Mesendoderm (in vitro differentiated cells): ENCODE measurements around the gene GRIK1.

ENCODE experiments used
- DNase-seq: peaks from one replicate; pipeline ENCODE4 v3.0.0; 2013
- H2AK5ac ChIP-seq: 2 replicates; pipeline ENCODE4 v1.6.1; 2013; ENCODE audit warnings: low read length, inconsistent platforms
- H2BK120ac ChIP-seq: 2 replicates; pipeline ENCODE4 v1.6.1; 2013; ENCODE audit warnings: low read depth, mild to moderate bottlenecking, low read length, moderate library complexity, mixed read lengths
- H2BK15ac ChIP-seq: replicated peaks from 2 replicates; pipeline ENCODE4 v1.6.1; 2013; ENCODE audit warnings: low read depth, mild to moderate bottlenecking, moderate library complexity
- H2BK5ac ChIP-seq: 2 replicates; pipeline ENCODE4 v1.6.1; 2013; ENCODE audit warnings: low read length, inconsistent platforms
- H3K18ac ChIP-seq: 2 replicates; pipeline ENCODE4 v1.6.1; 2013; ENCODE audit warnings: mild to moderate bottlenecking, low read length, mixed read lengths
- H3K23ac ChIP-seq: one replicate; pipeline ENCODE4 v1.6.1; 2013; ENCODE audit warnings: low read length
- H3K27ac ChIP-seq: 2 replicates; pipeline ENCODE4 v1.5.1; 2013; ENCODE audit warnings: low read depth, mild to moderate bottlenecking, inconsistent platforms, low read length, moderate library complexity
- H3K27me3 ChIP-seq: 2 replicates; pipeline ENCODE4 v1.6.1; 2013; ENCODE audit warnings: low read length, control low read depth, mild to moderate bottlenecking, inconsistent platforms; ENCODE audit not compliant: insufficient read depth, poor library complexity
- H3K36me3 ChIP-seq: 2 replicates; pipeline ENCODE4 v1.6.1; 2013; ENCODE audit warnings: low read length, inconsistent platforms; ENCODE audit not compliant: control insufficient read depth, insufficient read depth
- H3K4ac ChIP-seq: one replicate; pipeline ENCODE4 v1.6.1; 2013; ENCODE audit warnings: low read depth, mild to moderate bottlenecking, low read length, moderate library complexity
- H3K4me1 ChIP-seq: 2 replicates; pipeline ENCODE4 v1.6.1; 2013; ENCODE audit warnings: low read depth, low read length, inconsistent platforms; ENCODE audit not compliant: control insufficient read depth
- H3K4me2 ChIP-seq: 2 replicates; pipeline ENCODE4 v1.6.1; 2013; ENCODE audit warnings: low read length
- H3K4me3 ChIP-seq: 2 replicates; pipeline ENCODE4 v1.5.1; 2013; ENCODE audit warnings: mild to moderate bottlenecking, low read length
- H3K56ac ChIP-seq: one replicate; pipeline ENCODE4 v1.6.1; 2013; ENCODE audit warnings: low read length
- H3K79me1 ChIP-seq: 2 replicates; pipeline ENCODE4 v1.6.1; 2013; ENCODE audit warnings: low read length, inconsistent platforms
- H3K79me2 ChIP-seq: 2 replicates; pipeline ENCODE4 v1.6.1; 2013; ENCODE audit warnings: mild to moderate bottlenecking, low read length; ENCODE audit not compliant: control insufficient read depth, insufficient read depth
- H3K9ac ChIP-seq: 2 replicates; pipeline ENCODE4 v1.6.1; 2013; ENCODE audit warnings: low read length, inconsistent platforms
- H4K5ac ChIP-seq: one replicate; pipeline ENCODE4 v1.6.1; 2013; ENCODE audit warnings: low read length
- H4K8ac ChIP-seq: one replicate; pipeline ENCODE4 v1.6.1; 2013; ENCODE audit warnings: low read depth, mild to moderate bottlenecking, control low read depth, low read length, moderate library complexity
- WGBS: extraction: QIAGEN DNeasy Blood & Tissue Kit; methylation state at CpG from one replicate; pipeline ENCODE4 v1.1.7; 2013; ENCODE audit warnings: low lambda C conversion rate, missing lambda C conversion rate; ENCODE audit not compliant: insufficient coverage; ENCODE audit errors: extremely low coverage; 5-methylcytosine and 5-hydroxymethylcytosine counted together

The GRIK1 gene

GRCh38 chr21:29490016-29490415 lies 449.8 kb downstream of the GRIK1 start:
- Histone ChIP-seq H2BK15ac (no peak overlapping the region), H3K79me1 (no peaks in the 10 kb centered on the region), H3K9ac (no peak overlapping the region), H3K27me3 (no peaks in the 10 kb centered on the region), H3K4ac (no peak overlapping the region), H3K4me1 (no peaks in the 10 kb centered on the region), H2AK5ac (no peak overlapping the region), H3K36me3 (no peaks in the 10 kb centered on the region), H3K4me3 (no peak overlapping the region), H2BK5ac (no peak overlapping the region), H3K27ac (no peak overlapping the region), H4K5ac (no peak overlapping the region), H3K4me2 (no peak overlapping the region), H3K56ac (no peak overlapping the region), H2BK120ac (no peak overlapping the region), H3K79me2 (no peaks in the 10 kb centered on the region), H3K23ac (no peak overlapping the region), H4K8ac (no peak overlapping the region), H3K18ac (no peak overlapping the region)
- DNase-seq = no peak
- no CpG with 5 or more reads among the region's 3 CpGs for WGBS

- no CpG with 5 or more reads among the region's 4 CpGs for WGBS
- no peak overlapping the region for H3K23ac ChIP-seq
Observed at GRCh38 chr21:29487154-29487553, 452.6 kb downstream of the GRIK1 start.

More at GRCh38 chr21:29487154-29487553, 452.6 kb downstream of the GRIK1 start:
- no peak overlapping the region for H4K5ac ChIP-seq
- H2BK120ac ChIP-seq = no peak overlapping the region
- no peaks in the 10 kb centered on the region for H3K79me2 ChIP-seq
- H3K27me3 ChIP-seq = no peaks in the 10 kb centered on the region
- no peak overlapping the region for H3K9ac ChIP-seq
- no peak overlapping the region for H3K27ac ChIP-seq
- H3K36me3 ChIP-seq = no peaks in the 10 kb centered on the region
- no peak overlapping the region for H4K8ac ChIP-seq
- H3K18ac ChIP-seq = no peak overlapping the region
- no peak overlapping the region for H3K4me3 ChIP-seq
- DNase-seq = no peak
- H2BK5ac ChIP-seq = no peak overlapping the region
- H2AK5ac ChIP-seq = no peak overlapping the region
- H3K56ac ChIP-seq = no peak overlapping the region
- H2BK15ac ChIP-seq = no peak overlapping the region
- H3K4me1 ChIP-seq = no peaks in the 10 kb centered on the region
- H3K79me1 ChIP-seq = no peaks in the 10 kb centered on the region
- no peak overlapping the region for H3K4ac ChIP-seq
- no peak overlapping the region for H3K4me2 ChIP-seq
